ENCODE measurements around the gene CD180.

GRCh38 chr5:67216564-67216963 is 20.0 kb upstream of the CD180 start:
- TF ChIP-seq POLR2A (IDR thresholded peaks at IDR 0.05; ENCODE audit: low read length), result no peak
- TF ChIP-seq GATA1 (IDR thresholded peaks at IDR 0.05; ENCODE audit: low read depth, low read length), result no peak

Measured in erythroblast (primary cell).